WTC11 (cell line): Measurements from ENCODE around the gene ZNF500. TPM values are rescaled to one million over a fixed set of nuclear protein-coding genes. Genes with fewer than 3 reads are reported as not detected.

Experiments
- ATAC-seq: fragments of 200-7000 bp; cut with Tn5 transposase; 2 replicates; pipeline ENCODE4 v1.10.0; 2021; ENCODE audit warnings: mild to moderate bottlenecking, moderate library complexity
- CTCF ChIA-PET: fragments of 300-600 bp; sonication (Branson Sonifier 250); formaldehyde crosslinking; loops from one replicate; lab custom pipeline; 2021; ENCODE audit warnings: antibody characterized with exemption; lab: Charles Lee
- POLR2A ChIA-PET: fragments of 350-600 bp; sonication (Branson Sonifier 250); formaldehyde crosslinking; loops from one replicate; lab custom pipeline; 2021; ENCODE audit warnings: antibody characterized with exemption; lab: Charles Lee
- DNase-seq: peaks from one replicate; pipeline ENCODE4 v3.0.0; 2021; ENCODE audit warnings: low spot score
- H3K27ac Mint-ChIP-seq: 2 replicates; pipeline ENCODE4 v1.8.0; 2021; ENCODE audit warnings: mixed read lengths
- H3K27me3 Mint-ChIP-seq: 2 replicates; pipeline ENCODE4 v1.8.0; 2021; ENCODE audit warnings: low read depth, mild to moderate bottlenecking, moderate library complexity, mixed read lengths
- H3K36me3 Mint-ChIP-seq: 2 replicates; pipeline ENCODE4 v1.8.0; 2021; ENCODE audit warnings: mixed read lengths
- H3K4me1 Mint-ChIP-seq: 2 replicates; pipeline ENCODE4 v1.8.0; 2022; ENCODE audit warnings: mixed read lengths
- H3K4me3 Mint-ChIP-seq: 2 replicates; pipeline ENCODE4 v1.8.0; 2021; ENCODE audit warnings: mild to moderate bottlenecking, moderate library complexity, mixed read lengths
- H3K9me3 Mint-ChIP-seq: 2 replicates; pipeline ENCODE4 v1.8.0; 2021; ENCODE audit warnings: mixed read lengths
- AR ChIP-seq: fragments of 250-450 bp; sonication (Bioruptor Pico); IDR thresholded peaks from 2 replicates; pipeline ENCODE4 v1.9.0; 2021; ENCODE audit warnings: mild to moderate bottlenecking
- ATF1 ChIP-seq: sonication (generic); formaldehyde crosslinking; IDR thresholded peaks from 2 replicates; pipeline ENCODE4 v1.8.1; 2023; ENCODE audit warnings: mild to moderate bottlenecking, moderate library complexity, missing genetic modification reagents
- ATF2 ChIP-seq: sonication (generic); formaldehyde crosslinking; IDR thresholded peaks from 2 replicates; pipeline ENCODE4 v1.8.1; 2022; ENCODE audit warnings: low read depth, missing genetic modification reagents, borderline replicate concordance
- CBFB ChIP-seq: sonication (generic); formaldehyde crosslinking; IDR thresholded peaks from 2 replicates; pipeline ENCODE4 v1.8.1; 2022; ENCODE audit warnings: mild to moderate bottlenecking, low read depth, missing genetic modification reagents
- CDX4 ChIP-seq: fragments of 250-450 bp; sonication (Bioruptor Pico); IDR thresholded peaks from 2 replicates; pipeline ENCODE4 v1.9.0; 2021; ENCODE audit warnings: moderate library complexity, mild to moderate bottlenecking, inconsistent platforms, borderline replicate concordance
- CREM ChIP-seq: sonication (generic); formaldehyde crosslinking; IDR thresholded peaks from 2 replicates; pipeline ENCODE4 v1.8.1; 2022; ENCODE audit warnings: mild to moderate bottlenecking, missing genetic modification reagents, moderate library complexity
- E2F4 ChIP-seq: sonication (generic); formaldehyde crosslinking; IDR thresholded peaks from 2 replicates; pipeline ENCODE4 v1.8.1; 2022; ENCODE audit warnings: low read depth, mild to moderate bottlenecking, moderate library complexity, missing genetic modification reagents, borderline replicate concordance
- FOXP1 ChIP-seq: sonication (generic); formaldehyde crosslinking; IDR thresholded peaks from 2 replicates; pipeline ENCODE4 v1.8.0; 2022; ENCODE audit warnings: missing genetic modification reagents, mild to moderate bottlenecking, moderate library complexity, borderline replicate concordance
- FOXP4 ChIP-seq: sonication (generic); formaldehyde crosslinking; IDR thresholded peaks from 2 replicates; pipeline ENCODE4 v1.8.0; 2022; ENCODE audit warnings: mild to moderate bottlenecking, missing genetic modification reagents
- JUN ChIP-seq: sonication (generic); formaldehyde crosslinking; IDR thresholded peaks from 2 replicates; pipeline ENCODE4 v1.8.0; 2023; ENCODE audit warnings: mild to moderate bottlenecking, missing genetic modification reagents
- MAX ChIP-seq: sonication (generic); formaldehyde crosslinking; IDR thresholded peaks from 2 replicates; pipeline ENCODE4 v1.8.0; 2022; ENCODE audit warnings: mild to moderate bottlenecking, missing genetic modification reagents
- NFE2L1 ChIP-seq: sonication (generic); formaldehyde crosslinking; IDR thresholded peaks from 2 replicates; pipeline ENCODE4 v1.8.1; 2023; ENCODE audit warnings: missing genetic modification reagents
- NFYB ChIP-seq: sonication (generic); formaldehyde crosslinking; conservative IDR thresholded peaks from 2 replicates; pipeline ENCODE4 v1.8.0; 2022; ENCODE audit warnings: low read depth, missing genetic modification reagents
- RELA ChIP-seq: sonication (generic); formaldehyde crosslinking; IDR thresholded peaks from 2 replicates; pipeline ENCODE4 v1.8.1; 2022; ENCODE audit warnings: missing genetic modification reagents, mild to moderate bottlenecking, borderline replicate concordance
- SMAD3 ChIP-seq: sonication (generic); formaldehyde crosslinking; IDR thresholded peaks from 2 replicates; pipeline ENCODE4 v1.8.0; 2022; ENCODE audit warnings: missing genetic modification reagents, mild to moderate bottlenecking, borderline replicate concordance
- ZNF317 ChIP-seq: sonication (generic); formaldehyde crosslinking; IDR thresholded peaks from 2 replicates; pipeline ENCODE4 v1.8.1; 2023; ENCODE audit warnings: low read depth, mild to moderate bottlenecking, moderate library complexity, missing genetic modification reagents, borderline replicate concordance
- ZNF532 ChIP-seq: fragments of 250-450 bp; sonication (Bioruptor Pico); IDR thresholded peaks from 2 replicates; pipeline ENCODE4 v1.9.0; 2021; ENCODE audit warnings: mild to moderate bottlenecking, borderline replicate concordance
- ZNF671 ChIP-seq: fragments of 250-450 bp; sonication (Bioruptor Pico); IDR thresholded peaks from 2 replicates; pipeline ENCODE4 v1.8.0; 2021; ENCODE audit warnings: mild to moderate bottlenecking
- total RNA-seq: library from RNA; stranded (reverse); gene quantifications from 3 replicates; pipeline ENCODE4 v1.2.3, GENCODE V29; 2021

Gene ZNF500
- total RNA-seq, 1 experiment from 2014 or later: 19.9 TPM

- peaks cover 15% of the 10 kb centered on the region for H3K36me3 Mint-ChIP-seq
- ATAC-seq (no peak), DNase-seq (no peak)
- H3K27me3 Mint-ChIP-seq: no peaks in the 10 kb centered on the region
- H3K9me3 Mint-ChIP-seq: no peaks in the 10 kb centered on the region
- H3K4me3 Mint-ChIP-seq: no peak overlapping the region
- ChIA-PET POLR2A (no interaction called here), CTCF (interaction anchor here (1.1 to 1.7 kb wide), 2 partner anchors 36 to 257 kb away, joined by 3 to 4 read pairs; partner anchors contain the start of genes ANKS3 and DNAAF8)
- no peaks in the 10 kb centered on the region for H3K4me1 Mint-ChIP-seq
- TF ChIP-seq JUN (CRISPR knock-in tag): no peak
- TF ChIP-seq RELA (CRISPR knock-in tag): no peak
- TF ChIP-seq ATF1 (CRISPR knock-in tag): no peak
- TF ChIP-seq MAX (CRISPR knock-in tag): no peak
- no peak for TF ChIP-seq E2F4
- no peak for TF ChIP-seq FOXP1 (CRISPR knock-in tag)
- no peak for TF ChIP-seq AR (CRISPR knock-in tag)
- TF ChIP-seq CBFB (CRISPR knock-in tag): no peak
- no peak for TF ChIP-seq SMAD3
- no peak for TF ChIP-seq NFYB (CRISPR knock-in tag)
- no peak for TF ChIP-seq CREM (CRISPR knock-in tag)
- no peak for TF ChIP-seq ZNF532 (CRISPR knock-in tag)
- no peak overlapping the region for H3K27ac Mint-ChIP-seq
Observed at GRCh38 chr16:4699046-4699556, 67.9 kb downstream of the ZNF500 start.

GRCh38 chr16:4698321-4699045 lies 68.5 kb downstream of the ZNF500 start:
- no peak overlapping the region for H3K27ac Mint-ChIP-seq
- POLR2A ChIA-PET: no interaction called here
- CTCF ChIA-PET: interaction anchor here (1.7 kb wide), 1 partner anchor 257 kb away, joined by 4 read pairs; no protein-coding TSS in a partner anchor
- H3K4me1 Mint-ChIP-seq: no peaks in the 10 kb centered on the region
- ATAC-seq (no peak), DNase-seq (no peak)
- no peaks in the 10 kb centered on the region for H3K9me3 Mint-ChIP-seq
- no peaks in the 10 kb centered on the region for H3K27me3 Mint-ChIP-seq
- no peak overlapping the region for H3K4me3 Mint-ChIP-seq
- peaks cover 15% of the 10 kb centered on the region for H3K36me3 Mint-ChIP-seq
- no peak for TF ChIP-seq NFE2L1 (CRISPR knock-in tag)
- no peak for TF ChIP-seq FOXP4 (CRISPR knock-in tag)
- TF ChIP-seq ZNF671 (CRISPR knock-in tag): no peak
- TF ChIP-seq CBFB (CRISPR knock-in tag): no peak
- TF ChIP-seq CDX4 (CRISPR knock-in tag): no peak
- no peak for TF ChIP-seq ZNF317
- no peak for TF ChIP-seq ATF2 (CRISPR knock-in tag)
